WTC11 (cell line): ENCODE results near the gene MCF2L. TPM values are rescaled to one million over a fixed set of nuclear protein-coding genes. Genes with fewer than 3 reads are reported as not detected.

ENCODE experiments used
- ATAC-seq: fragments of 200-7000 bp; cut with Tn5 transposase; 2 replicates; pipeline ENCODE4 v1.10.0; 2021; ENCODE audit warnings: mild to moderate bottlenecking, moderate library complexity
- CTCF ChIA-PET: fragments of 300-600 bp; sonication (Branson Sonifier 250); formaldehyde crosslinking; loops from one replicate; lab custom pipeline; 2021; ENCODE audit warnings: antibody characterized with exemption; lab: Charles Lee
- POLR2A ChIA-PET: fragments of 350-600 bp; sonication (Branson Sonifier 250); formaldehyde crosslinking; loops from one replicate; lab custom pipeline; 2021; ENCODE audit warnings: antibody characterized with exemption; lab: Charles Lee
- DNase-seq: peaks from one replicate; pipeline ENCODE4 v3.0.0; 2021; ENCODE audit warnings: low spot score
- H3K27ac Mint-ChIP-seq: 2 replicates; pipeline ENCODE4 v1.8.0; 2021; ENCODE audit warnings: mixed read lengths
- H3K27me3 Mint-ChIP-seq: 2 replicates; pipeline ENCODE4 v1.8.0; 2021; ENCODE audit warnings: low read depth, mild to moderate bottlenecking, moderate library complexity, mixed read lengths
- H3K36me3 Mint-ChIP-seq: 2 replicates; pipeline ENCODE4 v1.8.0; 2021; ENCODE audit warnings: mixed read lengths
- H3K4me1 Mint-ChIP-seq: 2 replicates; pipeline ENCODE4 v1.8.0; 2022; ENCODE audit warnings: mixed read lengths
- H3K4me3 Mint-ChIP-seq: 2 replicates; pipeline ENCODE4 v1.8.0; 2021; ENCODE audit warnings: mild to moderate bottlenecking, moderate library complexity, mixed read lengths
- H3K9me3 Mint-ChIP-seq: 2 replicates; pipeline ENCODE4 v1.8.0; 2021; ENCODE audit warnings: mixed read lengths
- ARID4B ChIP-seq: sonication (generic); formaldehyde crosslinking; IDR thresholded peaks from 2 replicates; pipeline ENCODE4 v1.8.0; 2023; ENCODE audit warnings: missing genetic modification reagents, mild to moderate bottlenecking, borderline replicate concordance
- ATF2 ChIP-seq: sonication (generic); formaldehyde crosslinking; IDR thresholded peaks from 2 replicates; pipeline ENCODE4 v1.8.1; 2022; ENCODE audit warnings: low read depth, missing genetic modification reagents, borderline replicate concordance
- CREM ChIP-seq: sonication (generic); formaldehyde crosslinking; IDR thresholded peaks from 2 replicates; pipeline ENCODE4 v1.8.1; 2022; ENCODE audit warnings: mild to moderate bottlenecking, missing genetic modification reagents, moderate library complexity
- E2F1 ChIP-seq: sonication (generic); formaldehyde crosslinking; IDR thresholded peaks from 2 replicates; pipeline ENCODE4 v1.8.0; 2022; ENCODE audit warnings: mild to moderate bottlenecking, missing genetic modification reagents
- E2F5 ChIP-seq: sonication (generic); formaldehyde crosslinking; IDR thresholded peaks from 2 replicates; pipeline ENCODE4 v1.8.1; 2022; ENCODE audit warnings: mild to moderate bottlenecking, moderate library complexity, missing genetic modification reagents
- FOXK1 ChIP-seq: sonication (generic); formaldehyde crosslinking; IDR thresholded peaks from 2 replicates; pipeline ENCODE4 v1.8.0; 2022; ENCODE audit warnings: mild to moderate bottlenecking, moderate library complexity, missing genetic modification reagents
- GRHL2 ChIP-seq: fragments of 250-450 bp; sonication (Bioruptor Pico); IDR thresholded peaks from 2 replicates; pipeline ENCODE4 v1.8.0; 2022; ENCODE audit warnings: mild to moderate bottlenecking, moderate library complexity; ENCODE audit not compliant: insufficient replicate concordance, severe bottlenecking
- GTF2I ChIP-seq: fragments of 250-450 bp; sonication (Bioruptor Pico); conservative IDR thresholded peaks from 2 replicates; pipeline ENCODE4 v1.4.0; 2021; ENCODE audit warnings: mild to moderate bottlenecking
- JAZF1 ChIP-seq: fragments of 250-450 bp; sonication (Bioruptor Pico); IDR thresholded peaks from 2 replicates; pipeline ENCODE4 v1.9.0; 2021; ENCODE audit warnings: moderate library complexity, mild to moderate bottlenecking, inconsistent platforms
- ZNF317 ChIP-seq: sonication (generic); formaldehyde crosslinking; IDR thresholded peaks from 2 replicates; pipeline ENCODE4 v1.8.1; 2023; ENCODE audit warnings: low read depth, mild to moderate bottlenecking, moderate library complexity, missing genetic modification reagents, borderline replicate concordance
- ZNF425 ChIP-seq: fragments of 250-450 bp; sonication (Bioruptor Pico); conservative IDR thresholded peaks from 2 replicates; pipeline ENCODE4 v1.9.0; 2021; ENCODE audit warnings: mild to moderate bottlenecking
- total RNA-seq: library from RNA; stranded (reverse); gene quantifications from 3 replicates; pipeline ENCODE4 v1.2.3, GENCODE V29; 2021

MCF2L gene
- total RNA-seq, 1 experiment from 2014 or later, result 34.8 TPM

- H3K27ac Mint-ChIP-seq, result no peak overlapping the region
- ATAC-seq, result no peak
- CTCF ChIA-PET, result interaction anchor here (1.2 to 6.3 kb wide), 4 partner anchors 58 to 84 kb away, joined by 3 to 72 read pairs (median 22); partner anchors contain the start of gene MCF2L
These were observed 58.6 kb downstream of the MCF2L start for GRCh38 chr13:113027566-113027965.

GRCh38 chr13:113028336-113029060, 59.5 kb downstream of the MCF2L start:
- Mint-ChIP-seq H3K4me3 (no peak overlapping the region), H3K9me3 (no peaks in the 10 kb centered on the region), H3K27ac (no peak overlapping the region), H3K4me1 (peaks cover 5% of the 10 kb centered on the region), H3K36me3 (peaks cover 4% of the 10 kb centered on the region), H3K27me3 (no peaks in the 10 kb centered on the region)
- DNase-seq (no peak), ATAC-seq (no peak)
- ChIA-PET CTCF (interaction anchor here (1.0 to 6.3 kb wide), 9 partner anchors 21 to 101 kb away, joined by 3 to 72 read pairs (median 10); partner anchors contain the start of gene MCF2L), POLR2A (no interaction called here)
- TF ChIP-seq JAZF1 (CRISPR knock-in tag), result no peak
- TF ChIP-seq FOXK1 (CRISPR knock-in tag), result no peak
- TF ChIP-seq E2F1 (CRISPR knock-in tag), result no peak
- no peak for TF ChIP-seq ZNF317 (CRISPR knock-in tag)
- TF ChIP-seq ARID4B, result no peak

More at GRCh38 chr13:113027566-113027965, 58.6 kb downstream of the MCF2L start:
- H3K27me3 Mint-ChIP-seq, result no peaks in the 10 kb centered on the region
- H3K4me1 Mint-ChIP-seq, result peaks cover 15% of the 10 kb centered on the region
- TF ChIP-seq GTF2I (CRISPR knock-in tag), result no peak
- no peak for TF ChIP-seq E2F1 (CRISPR knock-in tag)
- no peak for TF ChIP-seq E2F5 (CRISPR knock-in tag)
- TF ChIP-seq ATF2 (CRISPR knock-in tag), result no peak
- no peak for TF ChIP-seq ZNF425 (CRISPR knock-in tag)
- TF ChIP-seq CREM (CRISPR knock-in tag), result no peak
- TF ChIP-seq GRHL2, result no peak
- no peak overlapping the region for H3K4me3 Mint-ChIP-seq
- peaks cover 2% of the 10 kb centered on the region; the same call in 1 of the 2 replicates for H3K36me3 Mint-ChIP-seq
- no peak for DNase-seq
- no peaks in the 10 kb centered on the region for H3K9me3 Mint-ChIP-seq
- POLR2A ChIA-PET, result interaction anchor here (1.4 kb wide), 1 partner anchor 73 kb away, joined by 3 read pairs; no protein-coding TSS in a partner anchor
